K562 (cell line): ENCODE results near the gene KCNT1. TPM values are rescaled to one million over a fixed set of nuclear protein-coding genes. Genes with fewer than 3 reads are reported as not detected.

ENCODE experiments used
- ATAC-seq: fragments of 200-7000 bp; cut with Tn5 transposase; 3 replicates; pipeline ENCODE4 v1.9.1; 2020; ENCODE audit warnings: moderate library complexity
- BruUV-seq: library from RNA; stranded (reverse); fragments of 400-500 nt; replicated peaks from 2 replicates; lab custom pipeline; 2021; lab: Mats Ljungman, UMichigan
- CTCF ChIA-PET: fragments of 300-600 bp; formaldehyde crosslinking; extraction: SDS; loops from one replicate; lab custom pipeline; 2021; ENCODE audit warnings: low intra/inter-chr PET ratio; lab: Yijun Ruan, JAX
- POLR2A ChIA-PET: fragments of 300-600, 350-650 bp; sonication (Branson Sonifier 250); formaldehyde crosslinking; extraction: SDS; loops from one replicate; lab custom pipeline; 2021; ENCODE audit warnings: antibody characterized with exemption, inconsistent platforms; lab: Yijun Ruan, JAX
- DNase-seq, 4 experiments: peaks; one replicate each; pipeline versions ENCODE4 v3.0.0 to v3.0.0-alpha.2; 2011 to 2018; ENCODE audit warnings: low spot score in 3 of 4, mixed read lengths in 3 of 4; ENCODE audit errors: extremely low read depth in 1 of 4
- FAIRE-seq: peaks from 2 replicates; lab custom pipeline; 2011; peaks lifted over from hg19 to GRCh38; lab: Jason Lieb, UNC
- H2AFZ ChIP-seq: 2 replicates; pipeline ENCODE4 v1.6.0; 2011; ENCODE audit warnings: low read depth, low read length, control low read depth, inconsistent platforms
- H3K27ac ChIP-seq: fragments of 200-600 bp; 3 replicates; pipeline ENCODE4 v1.8.0; 2011; ENCODE audit warnings: low read depth, mild to moderate bottlenecking, control low read depth, inconsistent platforms, low read length, moderate library complexity, mixed read lengths; ENCODE audit errors: extremely low read depth
- H3K27me3 ChIP-seq, 2 experiments: fragments of 300-600 bp in 1 of 2; 2 replicates in 1 of 2; 3 replicates in 1 of 2; pipeline versions ENCODE4 v1.6.0 to v1.8.0; 2011; ENCODE audit warnings: inconsistent platforms in 2 of 2, low read length in 2 of 2, mild to moderate bottlenecking in 1 of 2, mixed read lengths in 1 of 2, moderate library complexity in 1 of 2; ENCODE audit not compliant: control insufficient read depth in 2 of 2, insufficient read depth in 2 of 2
- H3K36me3 ChIP-seq: fragments of 300-600 bp; 3 replicates; pipeline ENCODE4 v1.8.0; 2011; ENCODE audit warnings: mild to moderate bottlenecking, low read length, inconsistent platforms; ENCODE audit not compliant: control insufficient read depth, insufficient read depth
- H3K4me1 ChIP-seq, 2 experiments: fragments of 200-600 bp in 1 of 2; replicated peaks in 1 of 2; 2 replicates in 1 of 2; 3 replicates in 1 of 2; pipeline versions ENCODE4 v1.5.1 to v1.8.0; 2011; ENCODE audit warnings: inconsistent platforms in 2 of 2, low read length in 2 of 2, mild to moderate bottlenecking in 1 of 2, mixed read lengths in 1 of 2, moderate library complexity in 1 of 2; ENCODE audit not compliant: control insufficient read depth in 2 of 2, insufficient read depth in 2 of 2
- H3K4me2 ChIP-seq: 2 replicates; pipeline ENCODE4 v1.6.1; 2011; ENCODE audit warnings: low read length, control low read depth, inconsistent platforms, mixed read lengths; ENCODE audit not compliant: insufficient read depth
- H3K4me3 ChIP-seq: fragments of 200-600 bp; sonication (generic), shearing (Covaris generic); 2 replicates; pipeline ENCODE4 v1.5.1; 2016; ENCODE audit warnings: control low read depth, inconsistent platforms
- H3K79me2 ChIP-seq: fragments of 200-600 bp; 3 replicates; pipeline ENCODE4 v1.8.0; 2011; ENCODE audit warnings: low read length, inconsistent platforms; ENCODE audit not compliant: control insufficient read depth, insufficient read depth
- H3K9ac ChIP-seq, 2 experiments: 2 replicates each; pipeline versions ENCODE4 v1.6.0 to v1.6.1; 2011; ENCODE audit warnings: low read depth in 2 of 2, low read length in 2 of 2, control low read depth in 1 of 2, inconsistent platforms in 1 of 2, mild to moderate bottlenecking in 1 of 2, mixed read lengths in 1 of 2; ENCODE audit not compliant: insufficient read depth in 1 of 2
- H3K9me1 ChIP-seq: one replicate; pipeline ENCODE4 v1.6.0; 2011; ENCODE audit warnings: inconsistent platforms, mild to moderate bottlenecking, low read length, moderate library complexity; ENCODE audit not compliant: control insufficient read depth, insufficient read depth
- H3K9me3 ChIP-seq: replicated peaks from 2 replicates; pipeline ENCODE4 v1.5.1; 2011; ENCODE audit warnings: low read depth, low read length, inconsistent platforms; ENCODE audit not compliant: control insufficient read depth, insufficient read depth
- H4K20me1 ChIP-seq: replicated peaks from 2 replicates; pipeline ENCODE4 v1.6.1; 2011; ENCODE audit warnings: low read length, inconsistent platforms, mixed read lengths; ENCODE audit not compliant: control insufficient read depth, insufficient read depth
- CEBPG ChIP-seq, 3 experiments: fragments of 200-800 bp in 1 of 3; sonication (Bioruptor generic) in 1 of 3; sonication (generic) in 1 of 3; formaldehyde crosslinking in 1 of 3; IDR thresholded peaks in 2 of 3; conservative IDR thresholded peaks in 1 of 3; 2 replicates each; pipeline versions ENCODE4 v1.6.1 to v1.8.0; 2016 to 2022; ENCODE audit warnings: missing compliant biosample characterization in 2 of 3, missing genetic modification characterization in 2 of 3, mild to moderate bottlenecking in 1 of 3, missing genetic modification reagents in 1 of 3
- EZH2 ChIP-seq: IDR thresholded peaks from 2 replicates; pipeline ENCODE4 v1.6.1; 2012; ENCODE audit warnings: low read depth, mild to moderate bottlenecking, inconsistent platforms, low read length, borderline replicate concordance
- SNRNP70 ChIP-seq: fragments of 200-400 bp; formaldehyde crosslinking; optimal IDR thresholded peaks from 2 replicates; pipeline ENCODE3; 2017; ENCODE audit warnings: low read depth, low read length
- ZNF75A ChIP-seq: fragments of 450-650 bp; formaldehyde crosslinking; IDR thresholded peaks from 2 replicates; pipeline ENCODE4 v1.4.0; 2020; ENCODE audit warnings: mild to moderate bottlenecking
- whole genome bisulfite sequencing: fragments of 100-300 bp; shearing (Covaris generic); methylation state at CpG from one replicate; pipeline ENCODE4 v1.1.6; 2016; ENCODE audit warnings: low coverage, mixed read lengths; ENCODE audit not compliant: insufficient coverage; ENCODE audit errors: missing lambda C conversion rate; 5-methylcytosine and 5-hydroxymethylcytosine counted together
- in situ Hi-C: fragments of 300-500 bp; cut with MboI; formaldehyde crosslinking; loops from 4 replicates; pipeline ENCODE4 v1.15.0; 2018; ENCODE audit warnings: inconsistent platforms, mixed read lengths
- intact Hi-C: fragments of 100-400 bp; cut with micrococcal nuclease; formaldehyde crosslinking; loops from 2 replicates; pipeline ENCODE4 v1.14.2; 2022
- polyA plus RNA-seq, 8 experiments: library from polyadenylated mRNA; depleted of rRNA in 4 of 8; stranded (reverse) in 5 of 8; unstranded in 3 of 8; fragments of >200 nt; fragmentation: Nextera tagmentation in 2 of 8; fragmentation: Illumina TruSeq in 1 of 8; extraction: Ambion mirVana in 2 of 8; extraction: Trizol in 1 of 8; gene quantifications; 2 replicates each; pipeline versions ENCODE4 v1.2.1 to v1.2.3, GENCODE V29; 2011 to 2014; ENCODE audit warnings: inconsistent platforms in 1 of 8, missing spikeins in 1 of 8
- total RNA-seq, 7 experiments: library from RNA; depleted of rRNA in 6 of 7; stranded (reverse); fragments of >200 nt in 6 of 7; fragmentation: Illumina TruSeq in 2 of 7; extraction: Trizol in 2 of 7; gene quantifications; 2 replicates each; pipeline versions ENCODE4 v1.2.1 to v1.2.3, GENCODE V29; 2011 to 2021; ENCODE audit warnings: low replicate concordance in 1 of 7
- TF ChIP-seq, protein P1 (sequence below): fragments of 450-650 bp; IDR thresholded peaks from 2 replicates; pipeline ENCODE4 v1.6.1; 2018; ENCODE audit not compliant: partially characterized antibody
- TF ChIP-seq, protein P2 (sequence below), 2 experiments: fragments of 450-650 bp in 1 of 2; sonication (generic) in 1 of 2; formaldehyde crosslinking in 1 of 2; IDR thresholded peaks in 1 of 2; conservative IDR thresholded peaks in 1 of 2; 2 replicates each; pipeline versions ENCODE4 v1.6.1 to v1.8.1; 2016 to 2023; ENCODE audit warnings: mild to moderate bottlenecking in 2 of 2, moderate library complexity in 2 of 2, inconsistent platforms in 1 of 2, missing genetic modification reagents in 1 of 2
- TF ChIP-seq, protein P3 (sequence below), 2 experiments: fragments of 450-650 bp; IDR thresholded peaks; 2 replicates each; pipeline ENCODE4 v1.6.1; 2016; ENCODE audit warnings: mild to moderate bottlenecking in 2 of 2, borderline replicate concordance in 1 of 2, low read depth in 1 of 2, moderate library complexity in 1 of 2

KCNT1 gene
- total and polyA plus RNA-seq, 9 of the 15 experiments (the other 6 are each of a cell fraction or from before 2014, with no cell fraction given) = 0.05 TPM; not detected in 8

DNA sequence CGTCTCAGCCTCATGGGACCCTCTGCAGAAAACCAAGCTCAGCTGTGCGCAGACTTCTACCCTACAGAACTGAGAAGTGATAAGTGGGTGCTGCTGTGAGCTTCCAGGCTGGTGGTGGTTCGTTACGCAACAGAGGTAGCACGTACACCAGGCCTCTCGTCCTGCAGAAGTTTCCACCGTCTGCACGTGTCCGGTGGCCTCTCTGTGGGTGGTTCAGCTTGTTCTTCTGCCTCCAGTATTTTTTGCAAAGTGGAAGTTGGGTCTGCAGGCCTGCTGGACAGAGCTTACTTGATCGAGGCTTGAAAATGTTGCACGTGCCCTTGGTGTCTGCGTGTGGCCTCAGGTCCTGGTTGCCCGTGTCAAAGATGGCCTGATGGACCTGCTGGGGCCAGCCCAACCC lies 27.5 kb downstream of the KCNT1 start:
- DNase-seq = no peak
- Histone ChIP-seq H3K4me1 (peaks cover 0 to 11% of the 10 kb centered on the region in 2 experiments; a peak in 2 of 5 replicates), H3K9me1 (no peaks in the 10 kb centered on the region), H3K27ac (no peak overlapping the region), H3K9ac (no peak overlapping the region), H3K4me3 (no peak overlapping the region), H4K20me1 (0 out of 2 replicates have a peak, but pooled peaks cover 5% of the 10 kb centered on the region), H3K36me3 (no peaks in the 10 kb centered on the region), H3K9me3 (0 out of 2 replicates have a peak, but pooled peaks cover 3% of the 10 kb centered on the region), H3K79me2 (no peaks in the 10 kb centered on the region), H2AFZ (no peak overlapping the region), H3K27me3 (peaks cover 10 to 41% of the 10 kb centered on the region in 2 experiments; a peak in 3 of 5 replicates), H3K4me2 (no peak overlapping the region)
- POLR2A ChIA-PET = interaction anchor here (0.7 kb wide), 1 partner anchor 21 kb away, joined by 3 read pairs; no protein-coding TSS in a partner anchor
- ATAC-seq = no peak
- no peak for FAIRE-seq
- intact Hi-C loops = loop anchor here (5.0 kb wide), 1 partner anchor 127 kb away; no protein-coding TSS in a partner anchor
- in situ Hi-C loops = no loop called here
- WGBS = 3% methylated on average over 13 of the region's 13 CpGs
- BruUV-seq = no TSS peak
- CTCF ChIA-PET = no interaction called here
- no peak for TF ChIP-seq SNRNP70
- TF ChIP-seq, protein P1, sequence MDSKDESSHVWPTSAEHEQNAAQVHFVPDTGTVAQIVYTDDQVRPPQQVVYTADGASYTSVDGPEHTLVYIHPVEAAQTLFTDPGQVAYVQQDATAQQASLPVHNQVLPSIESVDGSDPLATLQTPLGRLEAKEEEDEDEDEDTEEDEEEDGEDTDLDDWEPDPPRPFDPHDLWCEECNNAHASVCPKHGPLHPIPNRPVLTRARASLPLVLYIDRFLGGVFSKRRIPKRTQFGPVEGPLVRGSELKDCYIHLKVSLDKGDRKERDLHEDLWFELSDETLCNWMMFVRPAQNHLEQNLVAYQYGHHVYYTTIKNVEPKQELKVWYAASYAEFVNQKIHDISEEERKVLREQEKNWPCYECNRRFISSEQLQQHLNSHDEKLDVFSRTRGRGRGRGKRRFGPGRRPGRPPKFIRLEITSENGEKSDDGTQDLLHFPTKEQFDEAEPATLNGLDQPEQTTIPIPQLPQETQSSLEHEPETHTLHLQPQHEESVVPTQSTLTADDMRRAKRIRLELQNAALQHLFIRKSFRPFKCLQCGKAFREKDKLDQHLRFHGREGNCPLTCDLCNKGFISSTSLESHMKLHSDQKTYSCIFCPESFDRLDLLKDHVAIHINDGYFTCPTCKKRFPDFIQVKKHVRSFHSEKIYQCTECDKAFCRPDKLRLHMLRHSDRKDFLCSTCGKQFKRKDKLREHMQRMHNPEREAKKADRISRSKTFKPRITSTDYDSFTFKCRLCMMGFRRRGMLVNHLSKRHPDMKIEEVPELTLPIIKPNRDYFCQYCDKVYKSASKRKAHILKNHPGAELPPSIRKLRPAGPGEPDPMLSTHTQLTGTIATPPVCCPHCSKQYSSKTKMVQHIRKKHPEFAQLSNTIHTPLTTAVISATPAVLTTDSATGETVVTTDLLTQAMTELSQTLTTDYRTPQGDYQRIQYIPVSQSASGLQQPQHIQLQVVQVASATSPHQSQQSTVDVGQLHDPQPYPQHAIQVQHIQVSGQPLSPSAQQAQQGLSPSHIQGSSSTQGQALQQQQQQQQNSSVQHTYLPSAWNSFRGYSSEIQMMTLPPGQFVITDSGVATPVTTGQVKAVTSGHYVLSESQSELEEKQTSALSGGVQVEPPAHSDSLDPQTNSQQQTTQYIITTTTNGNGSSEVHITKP = no peak
- TF ChIP-seq ZNF75A = no peak
- TF ChIP-seq, protein P2, sequence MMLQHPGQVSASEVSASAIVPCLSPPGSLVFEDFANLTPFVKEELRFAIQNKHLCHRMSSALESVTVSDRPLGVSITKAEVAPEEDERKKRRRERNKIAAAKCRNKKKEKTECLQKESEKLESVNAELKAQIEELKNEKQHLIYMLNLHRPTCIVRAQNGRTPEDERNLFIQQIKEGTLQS (IDR thresholded peaks at IDR 0.05) = no peak
- TF ChIP-seq, protein P2 (CRISPR knock-in tag; conservative IDR thresholded peaks at IDR 0.05) = no peak
- no peak for TF ChIP-seq EZH2
- 0 out of 2 replicates have a peak, but pooled peaks have one; percentile 14 for TF ChIP-seq CEBPG (CRISPR knock-in tag; IDR thresholded peaks at IDR 0.05)
- no peak for TF ChIP-seq CEBPG (tag; conservative IDR thresholded peaks at IDR 0.05 in 1 of 2, IDR thresholded peaks at IDR 0.05 in 1 of 2)
- TF ChIP-seq, protein P3, sequence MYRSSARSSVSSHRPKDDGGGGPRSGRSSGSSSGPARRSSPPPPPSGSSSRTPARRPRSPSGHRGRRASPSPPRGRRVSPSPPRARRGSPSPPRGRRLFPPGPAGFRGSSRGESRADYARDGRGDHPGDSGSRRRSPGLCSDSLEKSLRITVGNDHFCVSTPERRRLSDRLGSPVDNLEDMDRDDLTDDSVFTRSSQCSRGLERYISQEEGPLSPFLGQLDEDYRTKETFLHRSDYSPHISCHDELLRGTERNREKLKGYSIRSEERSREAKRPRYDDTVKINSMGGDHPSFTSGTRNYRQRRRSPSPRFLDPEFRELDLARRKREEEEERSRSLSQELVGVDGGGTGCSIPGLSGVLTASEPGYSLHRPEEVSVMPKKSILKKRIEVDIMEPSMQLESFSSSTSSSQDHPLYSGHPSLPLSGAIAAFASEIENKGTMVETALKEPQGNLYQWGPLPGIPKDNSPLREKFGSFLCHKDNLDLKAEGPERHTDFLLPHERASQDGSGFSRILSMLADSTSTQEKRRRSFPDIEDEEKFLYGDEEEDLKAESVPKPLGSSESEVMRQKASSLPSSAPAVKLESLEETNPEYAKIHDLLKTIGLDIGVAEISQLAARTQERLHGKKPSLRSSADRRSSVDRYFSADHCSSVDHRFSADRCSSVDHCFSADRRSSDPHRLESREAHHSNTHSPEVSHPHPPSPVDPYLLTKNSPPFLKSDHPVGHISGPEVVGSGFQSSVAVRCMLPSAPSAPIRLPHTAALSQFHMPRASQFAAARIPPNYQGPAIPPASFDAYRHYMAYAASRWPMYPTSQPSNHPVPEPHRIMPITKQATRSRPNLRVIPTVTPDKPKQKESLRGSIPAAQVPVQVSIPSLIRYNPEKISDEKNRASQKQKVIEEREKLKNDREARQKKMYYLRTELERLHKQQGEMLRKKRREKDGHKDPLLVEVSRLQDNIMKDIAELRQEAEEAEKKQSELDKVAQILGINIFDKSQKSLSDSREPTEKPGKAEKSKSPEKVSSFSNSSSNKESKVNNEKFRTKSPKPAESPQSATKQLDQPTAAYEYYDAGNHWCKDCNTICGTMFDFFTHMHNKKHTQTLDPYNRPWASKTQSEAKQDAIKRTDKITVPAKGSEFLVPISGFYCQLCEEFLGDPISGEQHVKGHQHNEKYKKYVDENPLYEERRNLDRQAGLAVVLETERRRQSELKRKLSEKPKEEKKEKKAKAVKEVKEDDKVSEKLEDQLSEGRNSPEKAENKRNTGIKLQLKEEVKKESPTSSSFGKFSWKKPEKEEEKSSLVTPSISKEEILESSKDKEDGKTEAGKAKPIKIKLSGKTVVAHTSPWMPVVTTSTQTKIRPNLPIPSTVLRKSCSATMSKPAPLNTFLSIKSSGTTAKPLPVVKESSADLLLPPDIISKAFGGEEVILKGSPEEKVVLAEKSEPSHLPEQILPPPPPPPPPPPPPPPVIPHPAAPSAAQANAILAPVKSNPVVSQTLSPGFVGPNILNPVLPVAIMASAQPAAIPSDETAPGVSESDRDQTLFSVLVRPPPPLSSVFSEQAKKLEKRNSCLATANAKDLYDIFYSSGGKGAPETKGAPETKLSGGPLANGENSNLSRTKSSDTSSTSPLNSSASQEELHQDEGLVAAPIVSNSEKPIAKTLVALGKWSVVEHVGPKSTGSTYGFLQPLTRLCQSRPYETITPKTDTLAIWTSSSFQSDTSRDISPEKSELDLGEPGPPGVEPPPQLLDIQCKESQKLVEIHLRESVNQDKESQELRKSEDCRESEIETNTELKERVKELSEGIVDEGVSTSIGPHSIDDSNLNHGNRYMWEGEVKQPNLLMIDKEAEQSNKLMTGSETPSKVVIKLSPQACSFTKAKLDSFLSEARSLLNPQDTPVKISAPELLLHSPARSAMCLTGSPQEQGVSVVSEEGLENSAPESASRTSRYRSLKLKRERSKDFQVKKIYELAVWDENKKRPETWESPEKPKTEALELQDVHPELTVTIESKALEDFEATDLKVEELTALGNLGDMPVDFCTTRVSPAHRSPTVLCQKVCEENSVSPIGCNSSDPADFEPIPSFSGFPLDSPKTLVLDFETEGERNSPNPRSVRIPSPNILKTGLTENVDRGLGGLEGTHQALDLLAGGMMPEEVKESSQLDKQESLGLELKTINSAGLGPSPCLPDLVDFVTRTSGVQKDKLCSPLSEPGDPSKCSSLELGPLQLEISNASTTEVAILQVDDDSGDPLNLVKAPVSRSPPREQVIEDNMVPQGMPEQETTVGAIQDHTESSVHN (IDR thresholded peaks at IDR 0.05; ENCODE audit: borderline replicate concordance in 1 of 2, low read depth in 1 of 2) = no peak
